ENCODE data around the gene CD300LF.

DNA sequence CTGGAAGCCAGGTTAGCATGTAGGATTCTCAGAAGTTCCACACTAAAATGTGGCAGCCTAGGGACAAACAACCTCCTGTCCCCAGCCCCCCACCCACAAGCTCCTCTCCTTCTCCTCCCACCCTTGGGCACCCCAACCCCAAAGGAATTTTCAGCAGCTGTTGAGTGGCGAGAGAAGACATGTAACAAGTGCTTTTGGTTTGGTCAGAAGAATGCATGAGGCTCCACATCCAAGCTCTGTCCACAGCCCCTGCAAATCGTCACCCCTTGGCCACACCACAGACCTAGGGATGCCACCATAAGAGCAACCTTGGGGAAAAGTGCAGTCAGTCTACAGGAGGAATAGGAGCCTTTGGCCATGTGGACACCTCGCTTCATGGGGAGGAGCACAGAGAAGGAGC lies 12.4 kb upstream of the CD300LF start:
- TF ChIP-seq POLR2A (IDR thresholded peaks at IDR 0.05): no peak
- TF ChIP-seq, protein P1, sequence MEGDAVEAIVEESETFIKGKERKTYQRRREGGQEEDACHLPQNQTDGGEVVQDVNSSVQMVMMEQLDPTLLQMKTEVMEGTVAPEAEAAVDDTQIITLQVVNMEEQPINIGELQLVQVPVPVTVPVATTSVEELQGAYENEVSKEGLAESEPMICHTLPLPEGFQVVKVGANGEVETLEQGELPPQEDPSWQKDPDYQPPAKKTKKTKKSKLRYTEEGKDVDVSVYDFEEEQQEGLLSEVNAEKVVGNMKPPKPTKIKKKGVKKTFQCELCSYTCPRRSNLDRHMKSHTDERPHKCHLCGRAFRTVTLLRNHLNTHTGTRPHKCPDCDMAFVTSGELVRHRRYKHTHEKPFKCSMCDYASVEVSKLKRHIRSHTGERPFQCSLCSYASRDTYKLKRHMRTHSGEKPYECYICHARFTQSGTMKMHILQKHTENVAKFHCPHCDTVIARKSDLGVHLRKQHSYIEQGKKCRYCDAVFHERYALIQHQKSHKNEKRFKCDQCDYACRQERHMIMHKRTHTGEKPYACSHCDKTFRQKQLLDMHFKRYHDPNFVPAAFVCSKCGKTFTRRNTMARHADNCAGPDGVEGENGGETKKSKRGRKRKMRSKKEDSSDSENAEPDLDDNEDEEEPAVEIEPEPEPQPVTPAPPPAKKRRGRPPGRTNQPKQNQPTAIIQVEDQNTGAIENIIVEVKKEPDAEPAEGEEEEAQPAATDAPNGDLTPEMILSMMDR (IDR thresholded peaks at IDR 0.05): no peak
